ENCODE data around the gene PERM1. TPM values are rescaled to one million over a fixed set of nuclear protein-coding genes. Genes with fewer than 3 reads are reported as not detected.
A peak's percentile ranks its signal among the peaks of the same experiment; 100 is the strongest.

PERM1 gene
- total and polyA plus RNA-seq, 9 of the 15 experiments (the other 6 are each of a cell fraction or from before 2014, with no cell fraction given), result not detected

DNA sequence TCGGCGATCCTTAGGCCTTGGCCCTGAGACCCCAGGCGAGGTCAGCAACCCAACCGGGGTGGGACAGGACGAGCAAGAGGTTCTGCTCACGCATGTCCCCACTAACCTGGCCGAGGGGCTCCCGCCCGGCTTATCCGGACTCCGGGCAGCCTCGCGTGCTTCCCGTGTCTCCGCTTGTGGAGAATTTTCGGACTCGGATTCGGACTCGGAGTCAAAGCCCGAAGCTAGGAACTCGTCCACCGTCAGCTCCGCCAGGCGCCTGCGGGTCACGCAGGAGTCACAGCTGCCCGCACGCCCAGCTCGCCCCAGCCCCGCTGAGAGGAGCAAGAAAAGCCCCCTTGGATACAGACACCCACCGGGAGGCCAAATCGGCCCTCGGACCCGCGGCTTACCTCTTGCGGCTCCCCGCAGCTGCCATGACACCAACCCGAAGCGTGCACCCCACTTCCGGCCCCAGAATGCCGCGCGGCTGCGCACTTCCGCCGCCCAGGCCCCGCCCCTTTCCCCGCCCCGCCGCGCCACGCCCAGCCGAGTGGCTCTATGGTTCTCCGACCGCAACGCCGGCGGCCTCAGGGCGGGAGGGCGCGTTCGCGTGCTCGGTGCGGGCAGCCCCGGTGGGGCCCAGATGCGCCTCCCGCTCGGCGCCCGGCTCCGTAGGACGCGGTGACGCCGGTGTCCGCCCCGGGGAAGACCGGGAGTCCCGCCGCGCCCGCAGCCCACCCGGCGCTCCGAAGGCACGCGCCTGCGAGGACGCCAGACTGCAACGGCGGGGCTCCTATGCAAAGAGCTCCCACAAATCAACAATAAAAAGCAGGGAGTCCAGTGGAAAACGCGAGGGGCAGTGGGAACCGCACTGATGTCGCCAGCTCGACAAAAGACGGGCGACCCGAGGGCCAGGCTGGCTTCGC is 22.8 kb downstream of the PERM1 start, which contains the start of gene NOC2L (continued):
- TF ChIP-seq ATF2 (CRISPR knock-in tag; IDR thresholded peaks at IDR 0.05), result no peak
- no peak for TF ChIP-seq EGR1 (conservative IDR thresholded peaks at IDR 0.05)
- peak; percentile 34; the same call in 1 of the 2 replicates for TF ChIP-seq ZNF165 (CRISPR knock-in tag; IDR thresholded peaks at IDR 0.05; ENCODE audit: borderline replicate concordance)
- no peak for TF ChIP-seq SMARCA5 (IDR thresholded peaks at IDR 0.05)
- no peak for TF ChIP-seq PHTF2 (CRISPR knock-in tag; IDR thresholded peaks at IDR 0.05)
- no peak for TF ChIP-seq POLR2H (tag; IDR thresholded peaks at IDR 0.05; ENCODE audit: low read depth)
- TF ChIP-seq CC2D1A (IDR thresholded peaks at IDR 0.05), result no peak
- TF ChIP-seq ZNF77 (CRISPR knock-in tag; IDR thresholded peaks at IDR 0.05), result no peak
- TF ChIP-seq, protein P1, sequence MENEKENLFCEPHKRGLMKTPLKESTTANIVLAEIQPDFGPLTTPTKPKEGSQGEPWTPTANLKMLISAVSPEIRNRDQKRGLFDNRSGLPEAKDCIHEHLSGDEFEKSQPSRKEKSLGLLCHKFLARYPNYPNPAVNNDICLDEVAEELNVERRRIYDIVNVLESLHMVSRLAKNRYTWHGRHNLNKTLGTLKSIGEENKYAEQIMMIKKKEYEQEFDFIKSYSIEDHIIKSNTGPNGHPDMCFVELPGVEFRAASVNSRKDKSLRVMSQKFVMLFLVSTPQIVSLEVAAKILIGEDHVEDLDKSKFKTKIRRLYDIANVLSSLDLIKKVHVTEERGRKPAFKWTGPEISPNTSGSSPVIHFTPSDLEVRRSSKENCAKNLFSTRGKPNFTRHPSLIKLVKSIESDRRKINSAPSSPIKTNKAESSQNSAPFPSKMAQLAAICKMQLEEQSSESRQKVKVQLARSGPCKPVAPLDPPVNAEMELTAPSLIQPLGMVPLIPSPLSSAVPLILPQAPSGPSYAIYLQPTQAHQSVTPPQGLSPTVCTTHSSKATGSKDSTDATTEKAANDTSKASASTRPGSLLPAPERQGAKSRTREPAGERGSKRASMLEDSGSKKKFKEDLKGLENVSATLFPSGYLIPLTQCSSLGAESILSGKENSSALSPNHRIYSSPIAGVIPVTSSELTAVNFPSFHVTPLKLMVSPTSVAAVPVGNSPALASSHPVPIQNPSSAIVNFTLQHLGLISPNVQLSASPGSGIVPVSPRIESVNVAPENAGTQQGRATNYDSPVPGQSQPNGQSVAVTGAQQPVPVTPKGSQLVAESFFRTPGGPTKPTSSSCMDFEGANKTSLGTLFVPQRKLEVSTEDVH (IDR thresholded peaks at IDR 0.05; ENCODE audit: low read depth, partially characterized antibody), result peak; percentile 76
- no peak for TF ChIP-seq U2AF1 (optimal IDR thresholded peaks at IDR 0.05; ENCODE audit: low read depth, low read length)
- TF ChIP-seq, protein P2, sequence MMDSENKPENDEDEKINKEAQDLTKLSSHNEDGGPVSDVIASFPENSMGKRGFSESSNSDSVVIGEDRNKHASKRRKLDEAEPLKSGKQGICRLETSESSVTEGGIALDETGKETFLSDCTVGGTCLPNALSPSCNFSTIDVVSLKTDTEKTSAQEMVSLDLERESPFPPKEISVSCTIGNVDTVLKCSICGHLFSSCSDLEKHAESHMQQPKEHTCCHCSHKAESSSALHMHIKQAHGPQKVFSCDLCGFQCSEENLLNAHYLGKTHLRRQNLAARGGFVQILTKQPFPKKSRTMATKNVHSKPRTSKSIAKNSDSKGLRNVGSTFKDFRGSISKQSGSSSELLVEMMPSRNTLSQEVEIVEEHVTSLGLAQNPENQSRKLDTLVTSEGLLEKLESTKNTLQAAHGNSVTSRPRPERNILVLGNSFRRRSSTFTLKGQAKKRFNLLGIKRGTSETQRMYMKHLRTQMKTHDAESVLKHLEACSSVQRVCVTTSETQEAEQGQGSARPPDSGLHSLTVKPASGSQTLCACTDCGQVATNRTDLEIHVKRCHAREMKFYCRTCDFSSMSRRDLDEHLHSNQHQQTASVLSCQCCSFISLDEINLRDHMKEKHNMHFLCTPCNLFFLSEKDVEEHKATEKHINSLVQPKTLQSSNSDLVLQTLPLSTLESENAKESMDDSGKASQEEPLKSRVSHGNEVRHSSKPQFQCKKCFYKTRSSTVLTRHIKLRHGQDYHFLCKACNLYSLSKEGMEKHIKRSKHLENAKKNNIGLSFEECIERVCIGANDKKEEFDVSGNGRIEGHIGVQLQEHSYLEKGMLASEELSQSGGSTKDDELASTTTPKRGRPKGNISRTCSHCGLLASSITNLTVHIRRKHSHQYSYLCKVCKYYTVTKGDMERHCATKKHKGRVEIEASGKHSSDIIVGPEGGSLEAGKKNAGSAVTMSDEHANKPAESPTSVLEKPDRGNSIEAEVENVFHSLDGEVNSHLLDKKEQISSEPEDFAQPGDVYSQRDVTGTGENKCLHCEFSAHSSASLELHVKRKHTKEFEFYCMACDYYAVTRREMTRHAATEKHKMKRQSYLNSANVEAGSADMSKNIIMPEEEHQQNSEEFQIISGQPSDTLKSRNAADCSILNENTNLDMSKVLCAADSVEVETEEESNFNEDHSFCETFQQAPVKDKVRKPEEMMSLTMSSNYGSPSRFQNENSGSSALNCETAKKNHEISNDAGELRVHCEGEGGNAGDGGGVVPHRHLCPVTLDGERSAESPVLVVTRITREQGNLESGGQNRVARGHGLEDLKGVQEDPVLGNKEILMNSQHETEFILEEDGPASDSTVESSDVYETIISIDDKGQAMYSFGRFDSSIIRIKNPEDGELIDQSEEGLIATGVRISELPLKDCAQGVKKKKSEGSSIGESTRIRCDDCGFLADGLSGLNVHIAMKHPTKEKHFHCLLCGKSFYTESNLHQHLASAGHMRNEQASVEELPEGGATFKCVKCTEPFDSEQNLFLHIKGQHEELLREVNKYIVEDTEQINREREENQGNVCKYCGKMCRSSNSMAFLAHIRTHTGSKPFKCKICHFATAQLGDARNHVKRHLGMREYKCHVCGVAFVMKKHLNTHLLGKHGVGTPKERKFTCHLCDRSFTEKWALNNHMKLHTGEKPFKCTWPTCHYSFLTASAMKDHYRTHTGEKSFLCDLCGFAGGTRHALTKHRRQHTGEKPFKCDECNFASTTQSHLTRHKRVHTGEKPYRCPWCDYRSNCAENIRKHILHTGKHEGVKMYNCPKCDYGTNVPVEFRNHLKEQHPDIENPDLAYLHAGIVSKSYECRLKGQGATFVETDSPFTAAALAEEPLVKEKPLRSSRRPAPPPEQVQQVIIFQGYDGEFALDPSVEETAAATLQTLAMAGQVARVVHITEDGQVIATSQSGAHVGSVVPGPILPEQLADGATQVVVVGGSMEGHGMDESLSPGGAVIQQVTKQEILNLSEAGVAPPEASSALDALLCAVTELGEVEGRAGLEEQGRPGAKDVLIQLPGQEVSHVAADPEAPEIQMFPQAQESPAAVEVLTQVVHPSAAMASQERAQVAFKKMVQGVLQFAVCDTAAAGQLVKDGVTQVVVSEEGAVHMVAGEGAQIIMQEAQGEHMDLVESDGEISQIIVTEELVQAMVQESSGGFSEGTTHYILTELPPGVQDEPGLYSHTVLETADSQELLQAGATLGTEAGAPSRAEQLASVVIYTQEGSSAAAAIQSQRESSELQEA (IDR thresholded peaks at IDR 0.05; ENCODE audit: low read depth), result no peak
- no peak for TF ChIP-seq ZEB2 (IDR thresholded peaks at IDR 0.05)
- TF ChIP-seq ZNF140 (CRISPR knock-in tag; IDR thresholded peaks at IDR 0.05), result no peak
- no peak for TF ChIP-seq BRD9 (IDR thresholded peaks at IDR 0.05; ENCODE audit: low read depth, partially characterized antibody)
- TF ChIP-seq RBM22 (IDR thresholded peaks at IDR 0.05; ENCODE audit: low read depth, low read length, poor library complexity, severe bottlenecking), result no peak
- no peak for TF ChIP-seq FOXJ2 (tag; IDR thresholded peaks at IDR 0.05)
- no peak for TF ChIP-seq TEAD2 (tag; IDR thresholded peaks at IDR 0.05)

All from K562 (cell line).